A549 (cell line): ENCODE data around the gene VPS18.

Experiments
- CHD2 ChIP-seq: fragments of 150-350 bp; IDR thresholded peaks from 2 replicates; pipeline ENCODE4 v1.6.1; 2014; ENCODE audit warnings: low read length; ENCODE audit not compliant: partially characterized antibody
- CTCF ChIP-seq: fragments of >200 bp; sonication (Bioruptor Twin); formaldehyde crosslinking; IDR thresholded peaks from 3 replicates; pipeline ENCODE4 v1.5.1; 2016
- JUN ChIP-seq, 2 experiments: fragments of >200 bp; sonication (Bioruptor Twin); formaldehyde crosslinking; IDR thresholded peaks; 2 replicates in 1 of 2; 3 replicates in 1 of 2; pipeline ENCODE4 v1.6.1; 2016 to 2017
- KDM1A ChIP-seq: fragments of 200-600 bp; sonication (generic); IDR thresholded peaks from 2 replicates; pipeline ENCODE4 v1.6.1; 2016; ENCODE audit warnings: low read depth, mild to moderate bottlenecking
- MYC ChIP-seq: IDR thresholded peaks from 2 replicates; pipeline ENCODE4 v1.6.1; 2012; ENCODE audit warnings: mild to moderate bottlenecking, inconsistent platforms, low read length, improper control_type of control experiment, borderline replicate concordance
- POLR2A ChIP-seq: IDR thresholded peaks from 2 replicates; pipeline ENCODE4 v1.6.1; 2012; ENCODE audit warnings: mild to moderate bottlenecking, low read length
- RCOR1 ChIP-seq: fragments of 150-350 bp; IDR thresholded peaks from 2 replicates; pipeline ENCODE4 v1.6.1; 2014; ENCODE audit warnings: antibody characterized with exemption, low read length, low read depth
- RNF2 ChIP-seq: fragments of 200-600 bp; sonication (generic); IDR thresholded peaks from 2 replicates; pipeline ENCODE4 v1.6.1; 2016; ENCODE audit warnings: low read depth, mild to moderate bottlenecking, antibody characterized with exemption, moderate library complexity, borderline replicate concordance
- ZFP36 ChIP-seq: fragments of 450-650 bp; IDR thresholded peaks from 2 replicates; pipeline ENCODE4 v1.6.1; 2014; ENCODE audit warnings: borderline replicate concordance; ENCODE audit not compliant: partially characterized antibody

GRCh38 chr15:40859206-40859851 is 34.9 kb upstream of the VPS18 start:
- no peak for TF ChIP-seq ZFP36
- TF ChIP-seq CTCF: peak; percentile 66
- TF ChIP-seq KDM1A: no peak
- no peak for TF ChIP-seq JUN (IDR thresholded peaks at IDR 0.05)
- TF ChIP-seq CHD2: no peak
- no peak for TF ChIP-seq RCOR1
- no peak for TF ChIP-seq MYC
- no peak for TF ChIP-seq RNF2
- no peak for TF ChIP-seq POLR2A
